ENCODE measurements around the gene DSTYK. TPM values are rescaled to one million over a fixed set of nuclear protein-coding genes. Genes with fewer than 3 reads are reported as not detected.

The DSTYK gene
- total and polyA plus RNA-seq, 2 experiments from 2014 or later: 6.1 to 10.7 TPM

DNA sequence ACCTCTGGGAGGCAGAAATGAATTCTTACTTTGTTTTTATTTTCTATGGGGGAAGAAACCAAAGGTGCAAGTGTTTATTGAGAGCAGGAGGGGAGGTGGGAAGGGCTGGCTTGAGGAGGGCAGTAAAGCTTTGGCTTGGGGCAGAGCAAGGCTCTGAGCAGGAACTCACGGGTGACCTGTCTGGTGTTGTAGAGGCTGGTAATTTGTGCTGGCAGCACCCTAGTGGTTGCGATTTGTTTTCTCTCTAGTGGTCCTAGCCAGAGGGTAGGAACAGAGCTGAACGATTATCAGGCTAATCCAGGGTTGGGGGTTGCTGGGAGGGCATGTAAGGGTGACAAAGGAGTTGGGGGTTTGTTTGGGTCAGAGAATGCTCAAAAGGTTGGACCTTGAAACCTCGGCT lies 32.9 kb upstream of the DSTYK start:
- Histone ChIP-seq H3K4me1 (ENCODE audit: insufficient read depth) (no peaks in the 10 kb centered on the region; the same call in 1 of the 2 replicates), H4K20me1 (replicated peaks; ENCODE audit: insufficient read depth) (no peaks in the 10 kb centered on the region; the same call in 1 of the 2 replicates), H3K36me3 (ENCODE audit: insufficient read depth) (no peaks in the 10 kb centered on the region), H3K27me3 (ENCODE audit: insufficient read depth) (no peaks in the 10 kb centered on the region), H3K9me2 (ENCODE audit: insufficient read depth) (no peaks in the 10 kb centered on the region), H2AFZ (no peak overlapping the region), H3K27ac (ENCODE audit: low read depth) (no peak overlapping the region), H3K79me2 (replicated peaks; ENCODE audit: insufficient read depth) (no peaks in the 10 kb centered on the region), H3F3A (replicated peaks; ENCODE audit: low read depth) (no peaks in the 10 kb centered on the region), H3K4me2 (no peak overlapping the region), H3K4me3 (no peak overlapping the region)
- peaks cover 12% of the 10 kb centered on the region; the same call in 2 of the 3 replicates for H3K4me1 Mint-ChIP-seq
- H3K36me3 Mint-ChIP-seq (ENCODE audit: low read depth): peaks cover 3% of the 10 kb centered on the region; the same call in 2 of the 3 replicates
- TF ChIP-seq NANOG (IDR thresholded peaks at IDR 0.05; ENCODE audit: borderline replicate concordance) (no peak), EZH2phosphoT487 (IDR thresholded peaks at IDR 0.05; ENCODE audit: unreplicated experiment) (no peak), EZH2 (IDR thresholded peaks at IDR 0.05; ENCODE audit: low read depth, unreplicated experiment) (no peak)
- TF ChIP-seq, protein P1, sequence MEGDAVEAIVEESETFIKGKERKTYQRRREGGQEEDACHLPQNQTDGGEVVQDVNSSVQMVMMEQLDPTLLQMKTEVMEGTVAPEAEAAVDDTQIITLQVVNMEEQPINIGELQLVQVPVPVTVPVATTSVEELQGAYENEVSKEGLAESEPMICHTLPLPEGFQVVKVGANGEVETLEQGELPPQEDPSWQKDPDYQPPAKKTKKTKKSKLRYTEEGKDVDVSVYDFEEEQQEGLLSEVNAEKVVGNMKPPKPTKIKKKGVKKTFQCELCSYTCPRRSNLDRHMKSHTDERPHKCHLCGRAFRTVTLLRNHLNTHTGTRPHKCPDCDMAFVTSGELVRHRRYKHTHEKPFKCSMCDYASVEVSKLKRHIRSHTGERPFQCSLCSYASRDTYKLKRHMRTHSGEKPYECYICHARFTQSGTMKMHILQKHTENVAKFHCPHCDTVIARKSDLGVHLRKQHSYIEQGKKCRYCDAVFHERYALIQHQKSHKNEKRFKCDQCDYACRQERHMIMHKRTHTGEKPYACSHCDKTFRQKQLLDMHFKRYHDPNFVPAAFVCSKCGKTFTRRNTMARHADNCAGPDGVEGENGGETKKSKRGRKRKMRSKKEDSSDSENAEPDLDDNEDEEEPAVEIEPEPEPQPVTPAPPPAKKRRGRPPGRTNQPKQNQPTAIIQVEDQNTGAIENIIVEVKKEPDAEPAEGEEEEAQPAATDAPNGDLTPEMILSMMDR (conservative IDR thresholded peaks at IDR 0.05; ENCODE audit: low read depth in 2 of 2): no peak
- TF ChIP-seq, protein P2, sequence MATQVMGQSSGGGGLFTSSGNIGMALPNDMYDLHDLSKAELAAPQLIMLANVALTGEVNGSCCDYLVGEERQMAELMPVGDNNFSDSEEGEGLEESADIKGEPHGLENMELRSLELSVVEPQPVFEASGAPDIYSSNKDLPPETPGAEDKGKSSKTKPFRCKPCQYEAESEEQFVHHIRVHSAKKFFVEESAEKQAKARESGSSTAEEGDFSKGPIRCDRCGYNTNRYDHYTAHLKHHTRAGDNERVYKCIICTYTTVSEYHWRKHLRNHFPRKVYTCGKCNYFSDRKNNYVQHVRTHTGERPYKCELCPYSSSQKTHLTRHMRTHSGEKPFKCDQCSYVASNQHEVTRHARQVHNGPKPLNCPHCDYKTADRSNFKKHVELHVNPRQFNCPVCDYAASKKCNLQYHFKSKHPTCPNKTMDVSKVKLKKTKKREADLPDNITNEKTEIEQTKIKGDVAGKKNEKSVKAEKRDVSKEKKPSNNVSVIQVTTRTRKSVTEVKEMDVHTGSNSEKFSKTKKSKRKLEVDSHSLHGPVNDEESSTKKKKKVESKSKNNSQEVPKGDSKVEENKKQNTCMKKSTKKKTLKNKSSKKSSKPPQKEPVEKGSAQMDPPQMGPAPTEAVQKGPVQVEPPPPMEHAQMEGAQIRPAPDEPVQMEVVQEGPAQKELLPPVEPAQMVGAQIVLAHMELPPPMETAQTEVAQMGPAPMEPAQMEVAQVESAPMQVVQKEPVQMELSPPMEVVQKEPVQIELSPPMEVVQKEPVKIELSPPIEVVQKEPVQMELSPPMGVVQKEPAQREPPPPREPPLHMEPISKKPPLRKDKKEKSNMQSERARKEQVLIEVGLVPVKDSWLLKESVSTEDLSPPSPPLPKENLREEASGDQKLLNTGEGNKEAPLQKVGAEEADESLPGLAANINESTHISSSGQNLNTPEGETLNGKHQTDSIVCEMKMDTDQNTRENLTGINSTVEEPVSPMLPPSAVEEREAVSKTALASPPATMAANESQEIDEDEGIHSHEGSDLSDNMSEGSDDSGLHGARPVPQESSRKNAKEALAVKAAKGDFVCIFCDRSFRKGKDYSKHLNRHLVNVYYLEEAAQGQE (IDR thresholded peaks at IDR 0.05; ENCODE audit: unreplicated experiment): no peak
- H3K4me3 Mint-ChIP-seq: no peak overlapping the region
- H3K27ac Mint-ChIP-seq: no peak overlapping the region
- H3K9me3 Mint-ChIP-seq: no peaks in the 10 kb centered on the region
- no peaks in the 10 kb centered on the region for H3K27me3 Mint-ChIP-seq (ENCODE audit: insufficient read depth, low read depth, poor library complexity)
- ATAC-seq (0 out of 3 replicates have a peak, but pooled peaks have one; percentile 21), DNase-seq (ENCODE audit: low spot score) (no peak)

DNA sequence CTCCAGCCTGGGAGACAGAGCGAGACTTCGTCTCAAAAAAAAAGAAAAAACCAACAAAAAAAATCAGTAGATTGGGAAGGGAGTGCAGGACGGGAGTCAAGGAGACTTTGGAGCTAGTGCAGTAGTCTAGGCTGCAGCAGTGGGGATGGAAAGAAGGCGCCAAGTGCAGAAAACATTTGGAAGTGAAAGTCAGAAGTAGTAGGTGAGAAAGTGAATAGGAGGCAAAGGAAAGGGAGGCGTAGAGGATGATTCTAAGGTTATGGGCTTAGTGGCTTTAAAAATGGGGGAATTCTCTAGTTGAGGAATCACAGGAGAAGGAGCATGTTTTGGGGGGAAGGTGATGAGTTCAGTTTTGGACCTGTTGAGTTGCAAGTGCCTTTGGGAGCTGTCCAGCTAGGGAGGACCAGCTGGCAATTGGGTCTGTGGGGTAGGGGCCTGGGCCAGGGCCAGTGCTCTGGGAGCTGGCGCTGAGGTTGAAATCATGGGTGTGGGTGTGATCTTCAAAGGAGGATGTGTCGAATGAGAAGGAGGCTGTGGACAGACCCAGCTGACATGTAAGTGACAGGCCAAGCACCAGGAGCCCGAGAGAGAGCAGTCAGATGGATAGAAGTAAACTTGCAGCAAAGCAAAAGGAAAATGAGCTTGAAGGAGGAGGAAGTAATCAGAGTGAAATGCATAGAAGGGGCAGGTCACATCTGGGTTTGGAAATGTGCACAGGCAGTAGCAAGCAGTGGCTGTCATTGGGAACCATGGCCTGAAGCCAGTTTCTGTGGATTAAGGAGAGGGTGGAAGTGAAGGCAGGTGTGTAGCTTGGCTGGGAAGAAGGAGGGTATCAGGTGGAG lies 32.1 kb upstream of the DSTYK start:
- DNase-seq (ENCODE audit: low spot score) (no peak), ATAC-seq (no peak)
- no peaks in the 10 kb centered on the region; the same call in 1 of the 2 replicates for H4K20me1 ChIP-seq (replicated peaks; ENCODE audit: insufficient read depth)
- H3K36me3 ChIP-seq (ENCODE audit: insufficient read depth): no peaks in the 10 kb centered on the region
- H3K4me1 ChIP-seq (ENCODE audit: insufficient read depth): no peaks in the 10 kb centered on the region; the same call in 1 of the 2 replicates
- no peaks in the 10 kb centered on the region for H3F3A ChIP-seq (replicated peaks; ENCODE audit: low read depth)
- H2AFZ ChIP-seq: no peak overlapping the region
- H3K27me3 ChIP-seq (ENCODE audit: insufficient read depth): no peaks in the 10 kb centered on the region
- no peak overlapping the region for H3K27ac Mint-ChIP-seq
- no peaks in the 10 kb centered on the region for H3K9me2 ChIP-seq (ENCODE audit: insufficient read depth)
- H3K4me1 Mint-ChIP-seq: peaks cover 15% of the 10 kb centered on the region; the same call in 2 of the 3 replicates
- no peaks in the 10 kb centered on the region for H3K79me2 ChIP-seq (replicated peaks; ENCODE audit: insufficient read depth)
- peaks cover 3% of the 10 kb centered on the region; the same call in 1 of the 3 replicates for H3K36me3 Mint-ChIP-seq (ENCODE audit: low read depth)
- no peak overlapping the region for H3K27ac ChIP-seq (ENCODE audit: low read depth)
- no peak overlapping the region for H3K4me2 ChIP-seq
- TF ChIP-seq STAT1 (IDR thresholded peaks at IDR 0.05; ENCODE audit: unreplicated experiment) (no peak), ZNF331 (CRISPR knock-in tag; IDR thresholded peaks at IDR 0.05; ENCODE audit: low read depth) (no peak)
- TF ChIP-seq, protein P2 (IDR thresholded peaks at IDR 0.05; ENCODE audit: unreplicated experiment): peak; percentile 33
- H3K9me3 Mint-ChIP-seq: no peaks in the 10 kb centered on the region
- no peak overlapping the region for H3K4me3 ChIP-seq
- H3K4me3 Mint-ChIP-seq: no peak overlapping the region
- no peaks in the 10 kb centered on the region for H3K27me3 Mint-ChIP-seq (ENCODE audit: insufficient read depth, low read depth, poor library complexity)

Measured in GM23338 (cell line).